Right renal cortex interstitium (tissue), 3 donors: Measurements from ENCODE around the gene AK8. TPM values are rescaled to one million over a fixed set of nuclear protein-coding genes. Genes with fewer than 3 reads are reported as not detected.

ENCODE experiments used
- DNase-seq, 3 donors: peaks; one replicate each; pipeline ENCODE4 v3.0.0-alpha.2; 2013; ENCODE audit warnings: low read depth in 3 of 3, low spot score in 2 of 3
- polyA plus RNA-seq, 3 donors: library from polyadenylated mRNA; unstranded; fragments of 120-200 nt; gene quantifications; one replicate each; pipeline ENCODE4 v1.2.1, GENCODE V29; 2013; ENCODE audit not compliant: insufficient read length in 3 of 3

Gene AK8
- polyA plus RNA-seq, 3 donors, result 3.2 to 3.8 (median 3.4) TPM

- no peak for DNase-seq
These were observed 198.0 kb downstream of the AK8 start for GRCh38 chr9:132679946-132680625.

- no peak for DNase-seq
These were observed 200.1 kb downstream of the AK8 start for GRCh38 chr9:132677976-132678375.

Other genes starting within 250 kb of the AK8 start
- gene DDX31, start 208.3 kb downstream of the AK8 start, polyA plus RNA-seq, result 10 to 100 TPM; 15.6 to 17.4 (median 17.3) TPM
- 10 to 100 TPM; 27.6 to 27.7 (median 27.7) TPM for gene GTF3C4, start 207.8 kb downstream of the AK8 start, polyA plus RNA-seq
- gene SPACA9, start 614 bp upstream of the AK8 start, polyA plus RNA-seq, result 1 to 10 TPM; 8.4 to 9.3 (median 9.3) TPM
- gene TSC1, start 66.3 kb upstream of the AK8 start, polyA plus RNA-seq, result 10 to 100 TPM; 36.5 to 40.5 (median 38.5) TPM
- gene GFI1B, start 100.4 kb upstream of the AK8 start, polyA plus RNA-seq, result 1 to 10 TPM in 1 of 3 donors, under 1 TPM in 2; 0.72 to 1.3 (median 0.92) TPM
- 10 to 100 TPM; 62.3 to 64.2 (median 64.1) TPM for gene GTF3C5, start 152.7 kb upstream of the AK8 start, polyA plus RNA-seq
- gene CEL, start 183.7 kb upstream of the AK8 start, polyA plus RNA-seq, result 1 to 10 TPM; 2.8 to 3.8 (median 3.2) TPM
- gene RALGDS, start 243.0 kb upstream of the AK8 start, polyA plus RNA-seq, result 10 to 100 TPM; 32.3 to 32.7 (median 32.5) TPM